Endothelial cell of umbilical vein (primary cell): ENCODE measurements around the gene AKAP6. TPM values are rescaled to one million over a fixed set of nuclear protein-coding genes. Genes with fewer than 3 reads are reported as not detected.

Experiments
- BruUV-seq: library from RNA; stranded (reverse); fragments of 400-500 nt; replicated peaks from 2 replicates; lab custom pipeline; 2021; lab: Mats Ljungman, UMichigan
- CTCF ChIA-PET: fragments of 300-600, 350-600 bp; sonication (Branson Sonifier 250); formaldehyde crosslinking; loops from one replicate; lab custom pipeline; 2021; ENCODE audit warnings: antibody characterized with exemption, inconsistent platforms; lab: Charles Lee
- POLR2A ChIA-PET: fragments of 300-600, 350-600 bp; sonication (Branson Sonifier 250); formaldehyde crosslinking; loops from one replicate; lab custom pipeline; 2021; ENCODE audit warnings: antibody characterized with exemption, inconsistent platforms; lab: Charles Lee
- DNase-seq: peaks from one replicate; pipeline ENCODE4 v3.0.0-alpha.2; 2011; ENCODE audit warnings: low read depth, low spot score
- FAIRE-seq: peaks from 2 replicates; lab custom pipeline; 2011; peaks lifted over from hg19 to GRCh38; lab: Jason Lieb, UNC
- H2AFZ ChIP-seq: 2 replicates; pipeline ENCODE4 v1.6.0; 2012; ENCODE audit warnings: low read depth, low read length, control low read depth, inconsistent platforms
- H3K27ac ChIP-seq: 2 replicates; pipeline ENCODE4 v1.5.1; 2011; ENCODE audit warnings: low read depth, mild to moderate bottlenecking, control low read depth, low read length, moderate library complexity; ENCODE audit not compliant: insufficient read depth
- H3K27me3 ChIP-seq, 2 experiments: 2 replicates each; pipeline versions ENCODE4 v1.6.0 to v1.6.1; 2011; ENCODE audit warnings: low read length in 2 of 2, mixed read lengths in 1 of 2; ENCODE audit not compliant: control insufficient read depth in 2 of 2, insufficient read depth in 2 of 2
- H3K36me3 ChIP-seq, 2 experiments: 2 replicates in 1 of 2; 3 replicates in 1 of 2; pipeline ENCODE4 v1.5.1; 2011; ENCODE audit warnings: low read length in 2 of 2, mild to moderate bottlenecking in 1 of 2, moderate library complexity in 1 of 2; ENCODE audit not compliant: control insufficient read depth in 2 of 2, insufficient read depth in 2 of 2; ENCODE audit errors: extremely low read depth in 1 of 2
- H3K4me1 ChIP-seq: 3 replicates; pipeline ENCODE4 v1.5.1; 2011; ENCODE audit warnings: mild to moderate bottlenecking, low read length; ENCODE audit not compliant: control insufficient read depth, insufficient read depth; ENCODE audit errors: extremely low read depth
- H3K4me2 ChIP-seq: 2 replicates; pipeline ENCODE4 v1.6.1; 2011; ENCODE audit warnings: low read length, control low read depth, mixed read lengths; ENCODE audit not compliant: insufficient read depth
- H3K4me3 ChIP-seq, 3 experiments: fragments of 200-600 bp in 1 of 3; sonication (generic), shearing (Covaris generic) in 1 of 3; replicated peaks in 1 of 3; 2 replicates each; pipeline ENCODE4 v1.5.1; 2011 to 2016; ENCODE audit warnings: control low read depth in 3 of 3, low read length in 3 of 3, mild to moderate bottlenecking in 2 of 3, inconsistent platforms in 1 of 3, low read depth in 1 of 3, moderate library complexity in 1 of 3; ENCODE audit not compliant: insufficient read depth in 1 of 3
- H3K79me2 ChIP-seq: 2 replicates; pipeline ENCODE4 v1.6.0; 2012; ENCODE audit warnings: low read length, inconsistent platforms; ENCODE audit not compliant: control insufficient read depth, insufficient read depth
- H3K9ac ChIP-seq: replicated peaks from 2 replicates; pipeline ENCODE3; 2011; ENCODE audit warnings: low read length, control low read depth; ENCODE audit not compliant: insufficient read depth; ENCODE audit errors: extremely low read depth
- H3K9me1 ChIP-seq: replicated peaks from 3 replicates; pipeline ENCODE4 v1.6.0; 2011; ENCODE audit warnings: mild to moderate bottlenecking, low read length; ENCODE audit not compliant: control insufficient read depth, insufficient read depth; ENCODE audit errors: extremely low read depth
- H3K9me3 ChIP-seq: replicated peaks from 2 replicates; pipeline ENCODE4 v1.5.1; 2012; ENCODE audit warnings: low read length, inconsistent platforms; ENCODE audit not compliant: control insufficient read depth, insufficient read depth
- H4K20me1 ChIP-seq: replicated peaks from 2 replicates; pipeline ENCODE3; 2011; ENCODE audit warnings: mild to moderate bottlenecking, low read length; ENCODE audit not compliant: control insufficient read depth, insufficient read depth; ENCODE audit errors: extremely low read depth
- CTCF ChIP-seq, 2 donors: IDR thresholded peaks; 1 replicate in 1 of 2; 2 replicates in 1 of 2; pipeline ENCODE4 v1.5.1; 2011; ENCODE audit warnings: low read length in 2 of 2, mild to moderate bottlenecking in 2 of 2, moderate library complexity in 2 of 2, control low read depth in 1 of 2, inconsistent platforms in 1 of 2, low read depth in 1 of 2; ENCODE audit not compliant: insufficient read depth in 1 of 2; ENCODE audit errors: extremely low read depth in 1 of 2
- EZH2 ChIP-seq: IDR thresholded peaks from 2 replicates; pipeline ENCODE4 v1.6.1; 2012; ENCODE audit warnings: borderline replicate concordance, low read depth, mild to moderate bottlenecking, moderate library complexity, low read length, inconsistent platforms; ENCODE audit not compliant: severe bottlenecking
- FOS ChIP-seq: IDR thresholded peaks from 2 replicates; pipeline ENCODE4 v1.6.1; 2011; ENCODE audit warnings: mild to moderate bottlenecking, low read length, moderate library complexity, borderline replicate concordance; ENCODE audit not compliant: insufficient read depth
- GATA2 ChIP-seq: IDR thresholded peaks from 2 replicates; pipeline ENCODE4 v1.7.0; 2011; ENCODE audit warnings: low read depth, mild to moderate bottlenecking, moderate library complexity, mixed read lengths, low read length; ENCODE audit not compliant: insufficient read length, insufficient read depth
- JUN ChIP-seq: IDR thresholded peaks from 2 replicates; pipeline ENCODE4 v1.6.1; 2011; ENCODE audit warnings: borderline replicate concordance, low read depth; ENCODE audit not compliant: insufficient read length, insufficient read depth
- MAX ChIP-seq: IDR thresholded peaks from 2 replicates; pipeline ENCODE4 v1.6.1; 2011; ENCODE audit not compliant: insufficient read depth, insufficient read length
- POLR2A ChIP-seq: IDR thresholded peaks from 2 replicates; pipeline ENCODE4 v1.6.1; 2012; ENCODE audit warnings: low read depth, mild to moderate bottlenecking, control low read depth, low read length
- POLR2AphosphoS5 ChIP-seq: IDR thresholded peaks from 2 replicates; pipeline ENCODE4 v1.6.1; 2012; ENCODE audit warnings: low read depth, mild to moderate bottlenecking, control low read depth, low read length, moderate library complexity; ENCODE audit not compliant: insufficient read depth
- dilution Hi-C: fragments of 300-500 bp; cut with MboI; formaldehyde crosslinking; loops from one replicate; pipeline ENCODE4 v1.15.0; 2019; ENCODE audit warnings: low sequenced_read_pairs; ENCODE audit not compliant: extremely low pct_ligation_motif_present
- intact Hi-C: fragments of 100-400 bp; cut with micrococcal nuclease; formaldehyde crosslinking; loops from one replicate; pipeline ENCODE4 v1.10.0; 2022
- polyA plus RNA-seq, 4 experiments: library from polyadenylated mRNA; depleted of rRNA in 3 of 4; stranded (reverse) in 3 of 4; unstranded in 1 of 4; fragments of >200 nt; gene quantifications; 2 replicates each; pipeline versions ENCODE4 v1.2.1 to v1.2.3, GENCODE V29; 2011 to 2012; ENCODE audit warnings: missing spikeins in 1 of 4
- total RNA-seq: library from RNA; stranded (reverse); gene quantifications from 2 replicates; pipeline ENCODE4 v1.2.3, GENCODE V29; 2021

Gene AKAP6
- total and polyA plus RNA-seq, 2 donors (not counting 3 experiments of a cell fraction or from before 2014, with no cell fraction given): 0.03 to 0.49 TPM

DNA sequence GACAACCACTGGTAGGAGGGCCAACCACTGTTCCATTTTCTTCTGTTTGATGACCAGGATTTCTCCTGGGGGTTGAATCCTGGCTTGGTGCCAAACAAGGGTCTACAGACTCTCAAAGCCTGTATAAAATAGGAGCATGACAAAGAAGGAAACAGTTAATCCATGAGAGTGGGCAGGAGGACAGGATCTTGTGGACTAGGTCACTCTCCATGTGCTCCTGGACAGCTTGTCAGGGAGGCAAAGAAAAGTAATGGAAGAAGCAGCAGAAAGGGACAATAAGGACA, 243.7 kb downstream of the AKAP6 start:
- Histone ChIP-seq H2AFZ (no peak overlapping the region), H3K36me3 (no peaks in the 10 kb centered on the region), H3K79me2 (no peaks in the 10 kb centered on the region), H3K9me3 (no peaks in the 10 kb centered on the region), H3K9ac (no peak overlapping the region), H3K4me1 (no peaks in the 10 kb centered on the region), H3K4me2 (no peak overlapping the region), H3K9me1 (no peaks in the 10 kb centered on the region), H4K20me1 (no peaks in the 10 kb centered on the region), H3K4me3 (no peak overlapping the region), H3K27ac (no peak overlapping the region), H3K27me3 (peaks cover 19 to 33% of the 10 kb centered on the region in 2 experiments)
- CTCF ChIA-PET: no interaction called here
- POLR2A ChIA-PET: no interaction called here
- no peak for TF ChIP-seq POLR2A
- TF ChIP-seq EZH2: no peak
- TF ChIP-seq GATA2: no peak
- TF ChIP-seq MAX: no peak
- TF ChIP-seq FOS: no peak
- no peak for TF ChIP-seq POLR2AphosphoS5
- TF ChIP-seq JUN: no peak
- no peak for TF ChIP-seq CTCF (IDR thresholded peaks at IDR 0.05; ENCODE audit: extremely low read depth in 1 of 2, insufficient read depth in 1 of 2, low read depth in 1 of 2, low read length in 2 of 2)
- dilution Hi-C loops (no loop called here), intact Hi-C loops (no loop called here)
- FAIRE-seq (no peak), DNase-seq (no peak)
- BruUV-seq: no TSS peak
